Adrenal gland (tissue), 5 donors: Measurements from ENCODE around the gene SGMS1.

Source experiments
- POLR2A ChIP-seq, 2 donors: fragments of 450-650 bp; IDR thresholded peaks; one replicate each; pipeline ENCODE4 v1.6.1; 2017; ENCODE audit warnings: antibody characterized with exemption in 2 of 2, mild to moderate bottlenecking in 2 of 2, moderate library complexity in 1 of 2
- TF ChIP-seq, protein P1 (sequence below), 6 experiments: fragments of 450-650 bp in 4 of 6; fragments of 200-600 bp in 2 of 6; sonication (generic) in 1 of 6; IDR thresholded peaks; 1 replicate in 5 of 6; 2 replicates in 1 of 6; pipeline versions ENCODE4 v1.5.1 to v1.8.0; 2016 to 2021; ENCODE audit warnings: antibody characterized with exemption in 6 of 6, mild to moderate bottlenecking in 2 of 6, moderate library complexity in 1 of 6
- donor health status: DM: no; HTN: no; CAD: no.

DNA sequence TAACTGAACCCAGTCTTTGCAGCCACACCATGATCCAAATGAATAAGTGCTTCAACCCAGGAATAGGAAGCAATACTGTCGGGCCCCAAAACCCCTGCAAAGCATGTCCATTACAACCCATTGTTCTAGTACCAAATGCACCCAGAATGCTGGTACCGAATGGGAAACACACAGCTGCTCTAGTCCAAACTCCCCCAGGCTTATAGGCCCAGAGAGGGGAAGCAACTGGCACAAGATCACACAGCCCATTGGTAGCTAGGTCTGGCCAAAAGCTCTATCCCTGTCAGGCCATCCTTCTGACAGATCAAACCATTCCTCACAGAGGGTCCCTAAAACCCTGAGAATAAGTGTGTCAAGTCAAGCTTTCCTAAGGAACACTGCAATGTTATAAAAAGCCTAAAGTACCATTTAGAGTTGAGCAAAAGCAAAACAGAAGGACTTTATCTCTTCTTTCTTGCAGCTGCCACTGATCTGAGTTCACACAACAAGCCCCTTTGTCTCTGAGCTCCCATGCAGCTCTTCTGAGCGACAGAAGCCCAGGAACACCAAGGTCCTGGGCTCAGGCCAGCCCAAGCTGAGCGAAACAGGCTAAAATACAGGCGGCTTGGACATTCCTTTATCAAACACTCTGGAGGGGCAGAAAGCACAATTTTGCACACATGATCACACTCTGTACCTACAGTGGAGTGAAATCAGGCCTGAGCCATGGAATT, 116.7 kb downstream of the SGMS1 start:
- TF ChIP-seq, protein P1, sequence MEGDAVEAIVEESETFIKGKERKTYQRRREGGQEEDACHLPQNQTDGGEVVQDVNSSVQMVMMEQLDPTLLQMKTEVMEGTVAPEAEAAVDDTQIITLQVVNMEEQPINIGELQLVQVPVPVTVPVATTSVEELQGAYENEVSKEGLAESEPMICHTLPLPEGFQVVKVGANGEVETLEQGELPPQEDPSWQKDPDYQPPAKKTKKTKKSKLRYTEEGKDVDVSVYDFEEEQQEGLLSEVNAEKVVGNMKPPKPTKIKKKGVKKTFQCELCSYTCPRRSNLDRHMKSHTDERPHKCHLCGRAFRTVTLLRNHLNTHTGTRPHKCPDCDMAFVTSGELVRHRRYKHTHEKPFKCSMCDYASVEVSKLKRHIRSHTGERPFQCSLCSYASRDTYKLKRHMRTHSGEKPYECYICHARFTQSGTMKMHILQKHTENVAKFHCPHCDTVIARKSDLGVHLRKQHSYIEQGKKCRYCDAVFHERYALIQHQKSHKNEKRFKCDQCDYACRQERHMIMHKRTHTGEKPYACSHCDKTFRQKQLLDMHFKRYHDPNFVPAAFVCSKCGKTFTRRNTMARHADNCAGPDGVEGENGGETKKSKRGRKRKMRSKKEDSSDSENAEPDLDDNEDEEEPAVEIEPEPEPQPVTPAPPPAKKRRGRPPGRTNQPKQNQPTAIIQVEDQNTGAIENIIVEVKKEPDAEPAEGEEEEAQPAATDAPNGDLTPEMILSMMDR (IDR thresholded peaks at IDR 0.05), result no peak
- TF ChIP-seq POLR2A (IDR thresholded peaks at IDR 0.05), result no peak
